ENCODE measurements around the gene CPEB3. TPM values are rescaled to one million over a fixed set of nuclear protein-coding genes. Genes with fewer than 3 reads are reported as not detected.

CPEB3 gene
- total and polyA plus RNA-seq, 2 donors (not counting 3 experiments of a cell fraction or from before 2014, with no cell fraction given) = 0.80 to 2.2 TPM

DNA sequence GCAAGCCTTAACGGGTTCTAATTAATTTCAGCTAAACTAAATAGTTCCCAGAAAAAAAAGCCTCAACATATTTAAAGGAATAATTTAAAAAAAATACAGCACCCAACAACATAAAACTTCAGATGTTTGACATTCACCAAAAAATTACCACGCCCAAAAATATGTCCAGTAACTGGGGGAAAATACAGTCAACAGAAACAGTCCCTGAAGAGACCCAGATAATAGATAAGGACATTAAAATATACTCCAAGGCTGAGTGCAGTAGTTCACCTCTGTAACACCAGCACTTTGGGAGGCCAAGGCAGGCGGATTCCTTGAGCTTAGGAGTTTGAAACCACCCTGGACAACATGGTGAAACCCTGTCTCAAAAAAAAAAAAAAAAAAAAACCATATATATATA lies 289.3 kb downstream of the CPEB3 start:
- no peaks in the 10 kb centered on the region for H3K9me1 ChIP-seq (replicated peaks; ENCODE audit: control insufficient read depth, extremely low read depth, insufficient read depth, low read length)
- no TSS peak for BruUV-seq (replicated peaks)
- H3K4me3 ChIP-seq (replicated peaks in 1 of 3; ENCODE audit: insufficient read depth in 1 of 3, low read depth in 1 of 3, low read length in 3 of 3) = no peak overlapping the region
- dilution Hi-C loops (cut with MboI; ENCODE audit: extremely low pct_ligation_motif_present, low sequenced_read_pairs) = no loop called here
- CTCF ChIA-PET = no interaction called here
- H3K4me2 ChIP-seq (ENCODE audit: insufficient read depth, low read length) = no peak overlapping the region
- no peak for FAIRE-seq
- no peaks in the 10 kb centered on the region for H3K79me2 ChIP-seq (ENCODE audit: control insufficient read depth, insufficient read depth, low read length)
- no peaks in the 10 kb centered on the region for H3K27me3 ChIP-seq (ENCODE audit: control insufficient read depth in 2 of 2, insufficient read depth in 2 of 2, low read length in 2 of 2)
- TF ChIP-seq POLR2AphosphoS5 (IDR thresholded peaks at IDR 0.05; ENCODE audit: insufficient read depth, low read depth, low read length) = no peak
- no peak for TF ChIP-seq POLR2A (IDR thresholded peaks at IDR 0.05; ENCODE audit: low read depth, low read length)
- no peak for TF ChIP-seq EZH2 (IDR thresholded peaks at IDR 0.05; ENCODE audit: borderline replicate concordance, low read depth, low read length, severe bottlenecking)
- no peak for TF ChIP-seq GATA2 (IDR thresholded peaks at IDR 0.05; ENCODE audit: insufficient read depth, insufficient read length, low read depth, low read length)
- no peak for TF ChIP-seq JUN (IDR thresholded peaks at IDR 0.05; ENCODE audit: borderline replicate concordance, insufficient read depth, insufficient read length, low read depth)
- no peak for TF ChIP-seq MYC (IDR thresholded peaks at IDR 0.05; ENCODE audit: low read depth, low read length)
- TF ChIP-seq, protein P1, sequence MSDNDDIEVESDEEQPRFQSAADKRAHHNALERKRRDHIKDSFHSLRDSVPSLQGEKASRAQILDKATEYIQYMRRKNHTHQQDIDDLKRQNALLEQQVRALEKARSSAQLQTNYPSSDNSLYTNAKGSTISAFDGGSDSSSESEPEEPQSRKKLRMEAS (IDR thresholded peaks at IDR 0.05; ENCODE audit: insufficient read depth, insufficient read length) = no peak
- TF ChIP-seq FOS (IDR thresholded peaks at IDR 0.05; ENCODE audit: borderline replicate concordance, insufficient read depth, low read length) = no peak
- TF ChIP-seq, protein P2, sequence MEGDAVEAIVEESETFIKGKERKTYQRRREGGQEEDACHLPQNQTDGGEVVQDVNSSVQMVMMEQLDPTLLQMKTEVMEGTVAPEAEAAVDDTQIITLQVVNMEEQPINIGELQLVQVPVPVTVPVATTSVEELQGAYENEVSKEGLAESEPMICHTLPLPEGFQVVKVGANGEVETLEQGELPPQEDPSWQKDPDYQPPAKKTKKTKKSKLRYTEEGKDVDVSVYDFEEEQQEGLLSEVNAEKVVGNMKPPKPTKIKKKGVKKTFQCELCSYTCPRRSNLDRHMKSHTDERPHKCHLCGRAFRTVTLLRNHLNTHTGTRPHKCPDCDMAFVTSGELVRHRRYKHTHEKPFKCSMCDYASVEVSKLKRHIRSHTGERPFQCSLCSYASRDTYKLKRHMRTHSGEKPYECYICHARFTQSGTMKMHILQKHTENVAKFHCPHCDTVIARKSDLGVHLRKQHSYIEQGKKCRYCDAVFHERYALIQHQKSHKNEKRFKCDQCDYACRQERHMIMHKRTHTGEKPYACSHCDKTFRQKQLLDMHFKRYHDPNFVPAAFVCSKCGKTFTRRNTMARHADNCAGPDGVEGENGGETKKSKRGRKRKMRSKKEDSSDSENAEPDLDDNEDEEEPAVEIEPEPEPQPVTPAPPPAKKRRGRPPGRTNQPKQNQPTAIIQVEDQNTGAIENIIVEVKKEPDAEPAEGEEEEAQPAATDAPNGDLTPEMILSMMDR (IDR thresholded peaks at IDR 0.05; ENCODE audit: extremely low read depth in 1 of 2, insufficient read depth in 1 of 2, low read depth in 1 of 2, low read length in 2 of 2) = no peak
- intact Hi-C loops (cut with micrococcal nuclease) = no loop called here
- no peak for DNase-seq (ENCODE audit: low read depth, low spot score)
- H3K27ac ChIP-seq (ENCODE audit: insufficient read depth, low read depth, low read length) = no peak overlapping the region
- H4K20me1 ChIP-seq (replicated peaks; ENCODE audit: control insufficient read depth, extremely low read depth, insufficient read depth, low read length) = no peaks in the 10 kb centered on the region
- no peaks in the 10 kb centered on the region for H3K9me3 ChIP-seq (replicated peaks; ENCODE audit: control insufficient read depth, insufficient read depth, low read length)
- peaks cover 0 to 8% of the 10 kb centered on the region in 2 experiments for H3K36me3 ChIP-seq (ENCODE audit: control insufficient read depth in 2 of 2, extremely low read depth in 1 of 2, insufficient read depth in 2 of 2, low read length in 2 of 2)
- H3K9ac ChIP-seq (replicated peaks; ENCODE audit: extremely low read depth, insufficient read depth, low read length) = no peak overlapping the region
- H2AFZ ChIP-seq (ENCODE audit: low read depth, low read length) = no peak overlapping the region
- POLR2A ChIA-PET = no interaction called here
- H3K4me1 ChIP-seq (ENCODE audit: control insufficient read depth, extremely low read depth, insufficient read depth, low read length) = no peaks in the 10 kb centered on the region

Small RNA genes lying within 50 kb of the gene (small RNA-seq; reads per million reads assigned to genes)
- gene RF00019 (ENCODE audit: insufficient read depth, insufficient read length, low read depth, low replicate concordance) = not detected
- gene RF00402 (ENCODE audit: insufficient read depth, insufficient read length, low read depth, low replicate concordance) = not detected
- gene RF00622 (ENCODE audit: insufficient read depth, insufficient read length, low read depth, low replicate concordance) = not detected
- gene RNY3P12 (ENCODE audit: insufficient read depth, insufficient read length, low read depth, low replicate concordance) = not detected

Other genes with a start within 250 kb of the CPEB3 start
- 48.0 and 55.7 TPM in 2 replicates for gene MARCHF5, start 89 bp upstream of the CPEB3 start, total RNA-seq
- 13.7 and 23.4 TPM in 2 replicates for gene MARCHF5, start 89 bp upstream of the CPEB3 start, polyA plus RNA-seq

Data from endothelial cell of umbilical vein (primary cell).